Stimulated activated CD8-positive, alpha-beta memory T cell treated with anti-CD3 and anti-CD28 coated beads, Interleukin-7, amount 100 ng/mL, for 24 hours (primary cell): Measurements from ENCODE around the gene PARD6B.
A peak's percentile ranks its signal among the peaks of the same experiment; 100 is the strongest.

Source experiments
- DNase-seq: peaks from one replicate; pipeline ENCODE4 v3.0.0-alpha.2; 2020; ENCODE audit warnings: low read depth

The PARD6B gene

GRCh38 chr20:50724112-50724725 lies 7.2 kb upstream of the PARD6B start:
- DNase-seq = no peak

- DNase-seq = peak; percentile 60
Observed at GRCh38 chr20:50724851-50725723, 6.3 kb upstream of the PARD6B start.

DNA sequence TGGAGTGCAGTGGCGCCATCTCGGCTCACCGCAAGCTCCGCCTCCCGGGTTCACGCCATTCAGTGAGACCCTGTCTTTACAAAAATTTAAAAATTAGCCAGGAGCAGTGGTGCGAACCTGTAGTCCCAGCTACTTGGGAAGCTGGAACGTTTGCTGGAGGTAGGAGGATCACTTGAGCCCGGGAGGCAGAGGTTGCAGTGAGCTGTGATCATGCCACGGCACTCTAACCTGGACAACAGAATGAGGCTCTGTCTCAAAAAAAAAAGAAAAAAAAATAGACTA lies 5.7 kb upstream of the PARD6B start:
- no peak for DNase-seq

- DNase-seq = no peak
Observed at GRCh38 chr20:50726955-50727791, 4.2 kb upstream of the PARD6B start.

DNA sequence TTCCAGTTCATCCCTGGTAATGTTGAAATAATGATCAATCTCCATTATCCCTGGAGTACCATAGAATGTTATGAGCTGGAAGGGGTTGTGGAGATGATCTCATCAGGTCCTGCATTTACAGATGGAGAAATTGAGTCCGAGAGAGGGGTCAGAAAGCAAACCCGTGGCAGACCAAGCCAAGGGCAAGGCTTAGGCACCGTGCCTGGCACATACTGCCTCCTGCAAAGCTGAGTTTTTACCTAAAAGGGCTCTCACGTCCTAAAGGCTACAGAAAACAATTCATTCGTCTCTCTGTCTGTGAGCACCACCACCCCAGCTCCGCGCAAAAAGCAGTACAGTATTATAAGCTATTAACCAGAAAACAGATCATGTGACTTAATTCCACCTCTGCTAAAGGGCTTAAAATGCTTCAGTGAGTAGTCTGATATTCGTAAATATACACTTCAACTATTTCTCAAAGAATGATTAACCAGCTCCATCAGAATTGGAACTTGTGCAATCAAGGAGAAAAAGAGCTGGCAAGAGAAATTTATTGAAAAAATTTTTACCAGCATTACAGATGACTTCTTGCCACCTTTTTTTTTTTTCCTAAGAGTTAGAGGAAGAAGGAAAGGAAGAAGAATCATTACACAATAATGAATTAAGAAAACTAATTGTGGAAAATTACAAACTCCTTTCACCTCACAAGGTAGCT lies 3.4 kb upstream of the PARD6B start:
- DNase-seq = no peak

GRCh38 chr20:50728486-50728980 lies 2.8 kb upstream of the PARD6B start:
- DNase-seq = no peak

GRCh38 chr20:50728981-50729874 lies 2.2 kb upstream of the PARD6B start:
- no peak for DNase-seq

DNA sequence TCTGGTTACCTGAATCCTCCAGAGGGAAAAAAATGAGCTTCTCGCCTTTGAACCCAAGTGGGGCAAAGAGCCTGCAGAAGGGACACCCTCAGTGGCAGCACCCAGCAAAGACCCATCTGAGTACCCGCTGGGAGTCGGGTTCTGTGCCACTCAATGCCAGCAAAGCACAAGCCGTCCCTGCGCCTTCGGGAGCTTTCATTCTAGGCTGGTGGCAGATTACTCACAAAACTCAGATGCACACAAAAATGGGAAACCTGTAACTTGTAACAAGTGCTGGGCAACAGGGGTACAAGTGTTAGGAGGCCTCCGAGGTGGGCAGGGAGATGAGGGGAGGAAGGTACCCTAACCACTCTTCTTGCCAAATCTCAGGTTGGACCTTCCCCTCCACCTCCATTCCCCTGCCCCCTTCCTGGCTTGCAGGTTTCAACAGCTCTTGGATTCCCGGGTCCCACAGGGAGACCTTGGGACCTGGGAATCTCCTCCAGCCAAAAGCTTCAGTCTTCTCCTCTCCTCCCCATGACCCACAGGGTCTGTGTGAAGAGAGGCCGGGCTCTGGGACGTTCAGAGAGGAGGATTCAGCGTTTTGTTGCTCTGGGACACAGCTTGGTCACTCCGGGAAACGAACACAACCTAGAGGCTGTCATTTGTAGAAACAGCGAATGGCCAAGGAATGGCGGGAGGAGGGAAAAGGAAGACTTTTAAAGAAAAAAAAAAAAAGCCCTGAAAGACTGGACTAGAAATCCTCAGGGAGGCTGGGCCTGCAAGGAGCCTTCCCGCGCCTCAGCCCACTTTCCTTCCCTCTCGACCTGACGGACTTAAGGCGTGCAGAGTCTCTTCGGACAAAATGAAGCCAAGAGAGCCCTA lies 1.2 kb upstream of the PARD6B start:
- no peak for DNase-seq

GRCh38 chr20:50730765-50731054 lies 670 bp upstream of the PARD6B start:
- DNase-seq = no peak

DNA sequence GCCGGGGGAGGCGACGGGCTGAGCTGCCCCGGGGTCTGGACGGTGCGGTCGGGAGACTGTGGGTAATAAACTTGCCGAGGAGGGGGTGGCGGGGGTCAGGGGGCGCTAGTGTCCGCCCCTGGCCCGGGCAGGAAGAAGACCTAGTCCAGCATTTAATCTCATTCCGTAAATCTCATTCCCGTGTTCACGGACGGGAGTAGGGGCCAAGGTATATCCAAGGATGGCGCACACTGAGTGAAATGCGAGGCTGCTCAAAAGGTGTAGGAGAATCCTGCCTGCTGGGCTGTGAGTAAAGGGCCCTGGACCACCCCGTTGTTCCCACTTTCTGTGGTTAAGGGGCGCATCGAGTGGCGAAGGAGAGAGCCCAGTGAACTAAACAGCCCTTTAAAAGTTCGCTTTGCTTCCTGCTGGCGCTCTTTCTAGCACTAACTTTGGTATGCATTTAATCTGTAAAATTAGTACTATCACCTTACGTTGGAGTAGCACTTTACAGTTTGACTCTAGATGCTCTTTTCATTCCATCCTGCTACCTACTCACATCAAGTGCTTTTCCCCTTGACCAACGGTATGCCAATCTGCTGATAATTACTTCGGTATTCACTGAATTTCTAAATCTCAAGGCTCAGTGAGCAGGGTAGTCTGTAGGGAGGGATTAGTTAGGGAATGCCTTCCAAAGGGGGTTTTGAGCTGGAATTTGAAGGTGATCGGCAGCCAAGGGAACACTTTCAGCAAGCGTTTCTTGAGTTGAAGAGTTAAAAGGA lies 730 bp downstream of the PARD6B start:
- no peak for DNase-seq

DNA sequence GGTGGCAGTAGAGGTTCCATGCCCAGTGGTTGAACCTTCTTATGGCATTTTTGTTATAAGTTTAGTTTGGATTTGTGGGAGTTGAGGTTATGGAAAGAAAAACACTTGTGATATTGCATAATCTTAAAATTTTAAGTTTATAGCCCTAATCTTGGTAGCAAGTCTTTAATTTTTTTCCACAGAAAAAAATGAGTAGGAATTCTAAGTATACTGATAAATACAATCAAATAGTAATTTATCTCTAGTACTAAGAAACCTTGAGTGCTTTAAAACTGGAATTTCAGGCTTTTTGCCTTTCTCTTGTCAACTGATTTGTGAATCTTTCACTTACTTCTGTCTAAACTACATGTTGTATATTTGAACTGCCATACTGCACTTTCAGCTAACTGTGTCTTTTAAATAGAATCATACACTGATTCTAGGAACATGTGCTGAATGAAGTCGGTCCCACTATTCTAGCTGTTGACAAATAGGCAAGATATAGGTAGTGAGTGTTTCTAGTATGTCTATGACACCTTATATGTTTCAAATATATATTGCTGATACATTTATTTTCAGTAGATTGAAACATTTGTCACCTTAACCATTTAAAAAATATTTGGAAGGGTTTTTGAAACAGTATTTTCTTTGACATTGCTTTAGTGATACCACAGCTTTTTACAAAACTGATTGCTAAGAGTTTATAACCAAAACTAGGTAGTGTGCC lies 2.4 kb downstream of the PARD6B start:
- no peak for DNase-seq

- DNase-seq = no peak
Observed at GRCh38 chr20:50734730-50735679, 3.6 kb downstream of the PARD6B start.

DNA sequence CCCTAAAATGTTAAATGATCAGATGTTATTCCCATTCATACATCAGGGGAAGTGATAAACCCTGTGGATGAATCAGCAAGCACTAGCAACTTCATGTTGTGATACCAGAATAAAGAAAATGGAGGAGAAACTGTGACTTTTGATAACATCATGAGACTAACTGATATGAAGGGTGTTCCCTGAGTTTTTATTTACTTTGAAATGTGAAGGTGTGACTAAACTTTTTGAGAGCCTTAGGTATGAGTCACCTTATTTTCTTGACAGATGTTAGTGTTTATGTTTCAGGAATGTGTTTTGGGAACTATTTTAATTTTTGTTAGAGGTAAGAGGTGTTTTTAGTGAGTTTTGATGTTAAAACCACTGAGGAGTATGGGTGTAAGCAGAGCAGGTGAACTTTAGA lies 4.4 kb downstream of the PARD6B start:
- DNase-seq = no peak

DNA sequence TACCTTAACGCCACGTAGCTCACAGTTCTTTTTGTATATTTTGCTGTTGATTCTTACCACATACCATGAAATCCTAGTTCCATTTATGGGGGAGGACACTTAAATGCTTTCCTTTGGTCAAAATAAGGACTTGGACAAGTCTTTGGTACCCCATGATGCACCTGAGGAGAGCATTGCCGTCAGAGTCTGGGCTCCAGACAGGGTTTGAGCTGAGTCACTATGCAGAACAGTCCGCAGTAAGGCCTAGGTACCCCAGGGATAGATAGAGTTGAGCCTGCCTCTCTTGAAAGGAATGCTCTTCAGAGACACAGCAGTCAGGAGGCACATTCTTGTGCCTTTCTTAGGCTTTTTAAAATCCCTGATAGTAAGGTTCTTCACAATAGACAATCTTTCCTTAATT lies 6.0 kb downstream of the PARD6B start:
- no peak for DNase-seq

DNA sequence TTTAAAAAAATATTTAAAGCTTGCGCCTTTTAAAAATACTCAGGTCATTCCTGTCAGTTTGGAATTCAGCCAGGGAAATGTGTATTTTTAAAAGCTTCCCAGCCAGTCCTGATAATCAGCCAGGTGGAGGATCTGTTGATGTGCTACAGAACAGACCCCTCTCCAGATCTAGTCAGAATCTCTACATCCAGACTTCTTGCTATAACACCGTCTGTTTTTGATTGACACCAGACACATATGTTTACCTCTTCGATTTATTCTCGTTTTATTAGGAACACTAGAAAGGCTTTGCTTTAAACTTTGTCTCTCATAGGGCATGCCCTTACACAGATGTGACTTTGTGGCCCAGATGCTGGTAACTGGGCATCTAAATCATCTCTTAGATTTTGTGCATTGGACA lies 11.7 kb downstream of the PARD6B start:
- no peak for DNase-seq

- no peak for DNase-seq
Observed at GRCh38 chr20:50744143-50744792, 12.9 kb downstream of the PARD6B start.

DNA sequence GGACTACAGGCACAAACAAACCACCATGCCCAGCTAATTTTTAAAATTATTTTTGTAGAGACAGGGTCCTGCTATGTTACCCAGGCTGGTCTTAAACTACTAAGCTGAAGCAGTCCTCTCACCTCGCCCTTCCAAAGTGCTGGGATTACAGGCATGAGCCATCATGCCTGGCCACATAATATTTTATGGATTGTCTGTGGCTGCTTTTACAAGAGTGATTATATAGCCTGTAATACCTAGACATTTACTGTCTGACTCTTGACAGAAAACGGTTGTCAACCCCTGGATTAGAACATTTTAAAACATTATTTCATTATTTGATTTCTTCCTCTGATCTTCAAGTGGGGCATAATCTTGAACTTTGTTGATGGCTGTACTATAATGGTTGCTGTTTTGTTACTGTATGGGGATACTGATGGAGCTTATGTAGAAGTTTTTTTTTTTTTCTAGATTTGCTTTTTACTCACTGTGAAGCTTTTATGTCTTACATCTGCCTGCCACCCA lies 14.3 kb downstream of the PARD6B start:
- DNase-seq = no peak
